HepG2 (cell line): ENCODE data around the gene TRIM28. TPM values are rescaled to one million over a fixed set of nuclear protein-coding genes. Genes with fewer than 3 reads are reported as not detected.

Experiments used
- ARID2 ChIP-seq: sonication (generic); formaldehyde crosslinking; IDR thresholded peaks from 2 replicates; pipeline ENCODE4 v1.8.1; 2022; ENCODE audit warnings: mild to moderate bottlenecking, missing genetic modification reagents, borderline replicate concordance
- BHLHE40 ChIP-seq: IDR thresholded peaks from 2 replicates; pipeline ENCODE4 v1.6.1; 2011; ENCODE audit warnings: low read length, improper control_type of control experiment
- KAT2B ChIP-seq: fragments of 150-350 bp; IDR thresholded peaks from 2 replicates; pipeline ENCODE4 v1.6.1; 2014; ENCODE audit warnings: low read depth, low read length, borderline replicate concordance
- NFRKB ChIP-seq: fragments of 450-650 bp; IDR thresholded peaks from 2 replicates; pipeline ENCODE4 v1.6.1; 2017
- NKX3-1 ChIP-seq: sonication (generic); formaldehyde crosslinking; IDR thresholded peaks from 2 replicates; pipeline ENCODE4 v1.5.0; 2020; ENCODE audit warnings: missing genetic modification reagents
- PAX8 ChIP-seq: sonication (generic); formaldehyde crosslinking; IDR thresholded peaks from 2 replicates; pipeline ENCODE4 v1.8.0; 2022; ENCODE audit warnings: mild to moderate bottlenecking, missing genetic modification reagents, borderline replicate concordance
- REST ChIP-seq, 2 experiments: IDR thresholded peaks; 2 replicates each; pipeline ENCODE4 v1.6.1; 2011 to 2012; ENCODE audit warnings: low read length in 2 of 2, borderline replicate concordance in 1 of 2, low read depth in 1 of 2, mild to moderate bottlenecking in 1 of 2, moderate library complexity in 1 of 2
- SIX1 ChIP-seq: sonication (generic); formaldehyde crosslinking; IDR thresholded peaks from 2 replicates; pipeline ENCODE4 v1.4.0; 2020; ENCODE audit warnings: missing genetic modification reagents, borderline replicate concordance
- SKI ChIP-seq: fragments of 450-650 bp; IDR thresholded peaks from one replicate; pipeline ENCODE4 v1.6.1; 2018; ENCODE audit warnings: mild to moderate bottlenecking; ENCODE audit not compliant: partially characterized antibody
- SRF ChIP-seq: IDR thresholded peaks from 2 replicates; pipeline ENCODE4 v1.6.1; 2011; ENCODE audit warnings: mild to moderate bottlenecking, low read depth, low read length, moderate library complexity
- SRSF9 ChIP-seq: fragments of 200-400 bp; formaldehyde crosslinking; IDR thresholded peaks from 2 replicates; pipeline ENCODE4 v1.6.1; 2018; ENCODE audit warnings: borderline replicate concordance, mild to moderate bottlenecking, low read depth, low read length; ENCODE audit not compliant: insufficient read depth, poor library complexity, severe bottlenecking
- U2AF1 ChIP-seq: fragments of 200-400 bp; formaldehyde crosslinking; optimal IDR thresholded peaks from 2 replicates; pipeline ENCODE3; 2017; ENCODE audit warnings: mild to moderate bottlenecking, low read depth, low read length
- ZFP36L2 ChIP-seq: sonication (generic); formaldehyde crosslinking; IDR thresholded peaks from 2 replicates; pipeline ENCODE4 v1.4.0; 2020; ENCODE audit warnings: missing genetic modification reagents
- ZNF260 ChIP-seq: sonication (generic); formaldehyde crosslinking; IDR thresholded peaks from 2 replicates; pipeline ENCODE4 v1.4.0; 2020; ENCODE audit warnings: missing genetic modification reagents, low read depth, mild to moderate bottlenecking, borderline replicate concordance
- ZNF34 ChIP-seq: sonication (generic); formaldehyde crosslinking; IDR thresholded peaks from 2 replicates; pipeline ENCODE4 v1.4.0; 2020; ENCODE audit warnings: mild to moderate bottlenecking, missing genetic modification reagents, borderline replicate concordance
- ZNF629 ChIP-seq: sonication (generic); formaldehyde crosslinking; conservative IDR thresholded peaks from 2 replicates; pipeline ENCODE4 v1.5.0; 2020; ENCODE audit warnings: missing genetic modification reagents
- ZNF652 ChIP-seq: IDR thresholded peaks from 2 replicates; pipeline ENCODE4 v1.6.1; 2016; ENCODE audit warnings: low read depth, borderline replicate concordance
- ZNF780A ChIP-seq: sonication (generic); formaldehyde crosslinking; IDR thresholded peaks from 2 replicates; pipeline ENCODE4 v1.8.0; 2022; ENCODE audit warnings: mild to moderate bottlenecking, missing genetic modification reagents, moderate library complexity
- ZNF839 ChIP-seq: sonication (generic); formaldehyde crosslinking; IDR thresholded peaks from 2 replicates; pipeline ENCODE4 v1.4.0; 2020; ENCODE audit warnings: missing genetic modification reagents, mild to moderate bottlenecking, borderline replicate concordance
- polyA plus RNA-seq, 8 experiments: library from polyadenylated mRNA; depleted of rRNA in 3 of 8; stranded (reverse) in 7 of 8; unstranded in 1 of 8; fragments of >200 nt; fragmentation: Illumina TruSeq in 4 of 8; extraction: Trizol in 4 of 8; gene quantifications; 2 replicates each; pipeline versions ENCODE4 v1.2.1 to v1.2.3, GENCODE V29; 2011 to 2016; ENCODE audit warnings: low read depth in 4 of 8, missing spikeins in 1 of 8, mixed read lengths in 1 of 8; ENCODE audit not compliant: insufficient read depth in 1 of 8
- total RNA-seq, 5 experiments: library from RNA; depleted of rRNA; stranded (reverse); fragments of >200 nt; fragmentation: Illumina TruSeq; extraction: Trizol; gene quantifications; 2 replicates each; pipeline ENCODE4 v1.2.3, GENCODE V29; 2016; ENCODE audit warnings: low read depth in 1 of 5
- TF ChIP-seq, protein P1 (sequence below): sonication (generic); formaldehyde crosslinking; IDR thresholded peaks from 2 replicates; pipeline ENCODE4 v1.4.0; 2020; ENCODE audit warnings: missing genetic modification reagents
- TF ChIP-seq, protein P2 (sequence below): sonication (generic); formaldehyde crosslinking; IDR thresholded peaks from 2 replicates; pipeline ENCODE4 v1.8.1; 2023; ENCODE audit warnings: missing genetic modification reagents, mild to moderate bottlenecking, borderline replicate concordance
- TF ChIP-seq, protein P3 (sequence below): sonication (generic); formaldehyde crosslinking; conservative IDR thresholded peaks from 2 replicates; pipeline ENCODE4 v1.8.0; 2022; ENCODE audit warnings: mild to moderate bottlenecking, moderate library complexity, missing genetic modification reagents

Gene TRIM28
- total and polyA plus RNA-seq, 2 of the 13 experiments (the other 11 are each of a cell fraction or from before 2014, with no cell fraction given) = 361 to 439 TPM

- TF ChIP-seq KAT2B (no peak), REST (IDR thresholded peaks at IDR 0.05; ENCODE audit: borderline replicate concordance in 1 of 2, low read depth in 1 of 2, low read length in 2 of 2) (peak in 1 of 2 experiments; percentile 78; a peak in 2 of 4 replicates), ARID2 (CRISPR knock-in tag) (no peak), PAX8 (CRISPR knock-in tag) (0 out of 2 replicates have a peak, but pooled peaks have one; percentile 31), SRSF9 (no peak), ZNF260 (CRISPR knock-in tag) (no peak), NKX3-1 (CRISPR knock-in tag) (0 out of 2 replicates have a peak, but pooled peaks have one; percentile 64), ZNF629 (CRISPR knock-in tag) (peak; percentile 56), ZNF839 (CRISPR knock-in tag) (no peak; the same call in none of the 2 replicates), ZFP36L2 (CRISPR knock-in tag) (no peak), U2AF1 (peak; percentile 86), ZNF34 (CRISPR knock-in tag) (peak; percentile 99), SKI (peak; percentile 96), NFRKB (no peak), BHLHE40 (peak; percentile 67), ZNF780A (CRISPR knock-in tag) (peak; percentile 77), SRF (peak; percentile 84), SIX1 (CRISPR knock-in tag) (no peak), ZNF652 (peak; percentile 28; the same call in 1 of the 2 replicates)
- TF ChIP-seq, protein P1, sequence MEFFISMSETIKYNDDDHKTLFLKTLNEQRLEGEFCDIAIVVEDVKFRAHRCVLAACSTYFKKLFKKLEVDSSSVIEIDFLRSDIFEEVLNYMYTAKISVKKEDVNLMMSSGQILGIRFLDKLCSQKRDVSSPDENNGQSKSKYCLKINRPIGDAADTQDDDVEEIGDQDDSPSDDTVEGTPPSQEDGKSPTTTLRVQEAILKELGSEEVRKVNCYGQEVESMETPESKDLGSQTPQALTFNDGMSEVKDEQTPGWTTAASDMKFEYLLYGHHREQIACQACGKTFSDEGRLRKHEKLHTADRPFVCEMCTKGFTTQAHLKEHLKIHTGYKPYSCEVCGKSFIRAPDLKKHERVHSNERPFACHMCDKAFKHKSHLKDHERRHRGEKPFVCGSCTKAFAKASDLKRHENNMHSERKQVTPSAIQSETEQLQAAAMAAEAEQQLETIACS (CRISPR knock-in tag) = peak; percentile 57; the same call in 1 of the 2 replicates
- TF ChIP-seq, protein P2, sequence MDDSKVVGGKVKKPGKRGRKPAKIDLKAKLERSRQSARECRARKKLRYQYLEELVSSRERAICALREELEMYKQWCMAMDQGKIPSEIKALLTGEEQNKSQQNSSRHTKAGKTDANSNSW = peak; percentile 89; the same call in 1 of the 2 replicates
- TF ChIP-seq, protein P3, sequence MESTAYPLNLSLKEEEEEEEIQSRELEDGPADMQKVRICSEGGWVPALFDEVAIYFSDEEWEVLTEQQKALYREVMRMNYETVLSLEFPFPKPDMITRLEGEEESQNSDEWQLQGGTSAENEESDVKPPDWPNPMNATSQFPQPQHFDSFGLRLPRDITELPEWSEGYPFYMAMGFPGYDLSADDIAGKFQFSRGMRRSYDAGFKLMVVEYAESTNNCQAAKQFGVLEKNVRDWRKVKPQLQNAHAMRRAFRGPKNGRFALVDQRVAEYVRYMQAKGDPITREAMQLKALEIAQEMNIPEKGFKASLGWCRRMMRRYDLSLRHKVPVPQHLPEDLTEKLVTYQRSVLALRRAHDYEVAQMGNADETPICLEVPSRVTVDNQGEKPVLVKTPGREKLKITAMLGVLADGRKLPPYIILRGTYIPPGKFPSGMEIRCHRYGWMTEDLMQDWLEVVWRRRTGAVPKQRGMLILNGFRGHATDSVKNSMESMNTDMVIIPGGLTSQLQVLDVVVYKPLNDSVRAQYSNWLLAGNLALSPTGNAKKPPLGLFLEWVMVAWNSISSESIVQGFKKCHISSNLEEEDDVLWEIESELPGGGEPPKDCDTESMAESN (CRISPR knock-in tag) = peak; percentile 99
Observed at GRCh38 chr19:58519355-58520256, 24.3 kb upstream of the TRIM28 start, which contains the start of gene ZBTB45 (continued).
